ENCODE data around the gene ITIH1.

- no peak for TF ChIP-seq POLR2A (IDR thresholded peaks at IDR 0.05; ENCODE audit: low read depth, low read length)
- no peak for TF ChIP-seq CTCF (IDR thresholded peaks at IDR 0.05; ENCODE audit: extremely low read depth in 1 of 2, insufficient read depth in 1 of 2, low read depth in 1 of 2, low read length in 2 of 2)
- no peak for TF ChIP-seq EZH2 (IDR thresholded peaks at IDR 0.05; ENCODE audit: borderline replicate concordance, low read depth, low read length, severe bottlenecking)
- no peak for TF ChIP-seq FOS (IDR thresholded peaks at IDR 0.05; ENCODE audit: borderline replicate concordance, insufficient read depth, low read length)
- no peak for TF ChIP-seq POLR2AphosphoS5 (IDR thresholded peaks at IDR 0.05; ENCODE audit: insufficient read depth, low read depth, low read length)
Measured at GRCh38 chr3:52781741-52782140, 4.3 kb downstream of the ITIH1 start.

Measured in endothelial cell of umbilical vein (primary cell).